HG02973 (cell line): ENCODE measurements around the gene SRGN.
A peak's percentile ranks its signal among the peaks of the same experiment; 100 is the strongest.

Experiments used
- ATAC-seq: cut with Tn5 transposase; IDR thresholded peaks from one replicate; pipeline ENCODE4 v1.9.1; 2021; ENCODE audit warnings: moderate library complexity; ENCODE audit not compliant: unreplicated experiment

SRGN gene

DNA sequence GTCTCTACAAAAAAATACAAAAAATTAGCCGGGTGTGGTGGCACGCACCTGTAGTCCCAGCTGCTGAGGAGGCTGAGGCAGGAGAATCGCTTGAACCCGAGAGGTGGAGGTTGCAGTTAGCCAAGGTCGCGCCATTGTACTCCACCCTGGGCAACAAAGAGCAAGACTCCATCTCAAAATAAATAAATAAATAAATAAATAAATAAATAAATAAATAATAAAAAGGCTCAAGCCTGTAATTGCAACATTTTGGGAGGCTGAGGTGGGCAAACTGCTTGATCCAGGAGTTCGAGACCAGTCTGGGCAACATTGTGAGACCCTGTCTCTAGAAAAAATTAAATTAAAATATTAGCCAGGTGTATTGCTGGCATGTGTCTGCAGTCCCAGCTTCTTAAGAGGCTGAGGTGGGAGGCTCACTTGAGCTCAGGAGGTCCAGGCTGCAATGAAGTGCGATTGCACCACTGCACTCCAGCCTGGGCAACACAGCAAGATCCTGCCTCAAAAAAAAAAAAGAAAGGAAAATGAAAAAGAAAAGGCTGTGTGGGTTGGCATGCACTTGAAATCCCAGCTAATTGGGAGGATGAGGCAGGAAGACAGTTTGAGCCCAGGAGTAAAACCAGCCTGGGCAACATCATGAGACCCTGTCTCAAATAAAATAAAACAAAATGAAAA, 27.6 kb upstream of the SRGN start:
- no peak for ATAC-seq

DNA sequence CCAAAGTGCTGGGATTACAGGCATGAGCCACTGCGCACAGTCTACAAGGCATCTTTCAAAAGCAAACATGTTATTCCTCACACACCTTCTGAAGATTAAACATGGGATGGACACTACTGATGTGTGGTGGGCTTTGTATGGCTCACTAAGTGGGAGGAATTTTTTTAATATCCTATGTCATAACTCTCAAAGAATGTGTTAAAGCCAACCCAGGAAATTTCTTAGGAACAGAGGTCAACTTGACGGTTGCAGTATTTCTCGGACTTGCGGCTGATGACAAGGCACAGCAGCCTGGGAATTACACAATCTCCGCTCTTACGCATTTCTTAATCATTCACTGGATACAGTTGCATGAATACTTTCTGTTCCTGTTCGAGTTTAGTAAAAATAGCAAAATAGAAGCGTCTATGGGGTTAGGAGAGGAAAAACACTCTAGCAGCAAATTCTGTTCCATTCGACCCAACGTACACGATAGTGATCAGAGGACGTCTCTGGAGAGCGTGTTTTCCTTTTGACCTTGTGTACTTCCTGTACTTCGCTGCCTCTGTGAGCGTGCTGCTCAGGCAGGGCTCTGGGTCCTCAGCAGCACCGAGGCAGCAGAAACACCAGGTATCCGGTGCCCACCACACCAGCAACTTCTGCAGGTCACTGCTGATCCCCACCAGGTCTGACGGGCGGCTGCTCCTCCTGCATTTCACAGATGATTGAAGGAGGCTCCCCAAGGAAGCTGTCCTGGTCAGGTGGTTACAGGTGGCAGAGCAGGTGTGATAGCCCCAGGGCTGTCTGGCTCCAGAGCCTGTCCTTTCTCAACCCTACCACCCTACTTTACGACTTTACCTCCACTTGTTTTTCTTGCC, 26.4 kb upstream of the SRGN start:
- ATAC-seq, result peak; percentile 37

DNA sequence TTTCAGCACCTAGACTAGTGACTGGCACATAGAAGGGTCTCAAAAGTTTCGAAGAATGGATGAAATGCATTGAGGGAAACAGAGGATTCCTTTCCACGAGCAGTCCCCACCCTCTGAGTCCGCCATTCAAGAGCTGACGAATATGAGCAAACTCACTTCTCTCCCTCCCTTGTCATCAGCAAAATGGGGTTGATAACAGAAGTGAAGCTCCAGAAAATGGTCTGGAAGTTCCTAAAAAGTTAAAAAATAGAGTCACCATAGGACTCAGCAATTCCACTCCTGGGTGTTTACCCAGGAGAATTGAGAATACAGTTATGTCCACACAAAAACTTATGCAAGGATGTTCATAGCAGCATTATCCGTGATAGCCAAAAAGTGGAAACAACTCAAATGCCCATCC, 25.0 kb upstream of the SRGN start:
- ATAC-seq, result no peak

DNA sequence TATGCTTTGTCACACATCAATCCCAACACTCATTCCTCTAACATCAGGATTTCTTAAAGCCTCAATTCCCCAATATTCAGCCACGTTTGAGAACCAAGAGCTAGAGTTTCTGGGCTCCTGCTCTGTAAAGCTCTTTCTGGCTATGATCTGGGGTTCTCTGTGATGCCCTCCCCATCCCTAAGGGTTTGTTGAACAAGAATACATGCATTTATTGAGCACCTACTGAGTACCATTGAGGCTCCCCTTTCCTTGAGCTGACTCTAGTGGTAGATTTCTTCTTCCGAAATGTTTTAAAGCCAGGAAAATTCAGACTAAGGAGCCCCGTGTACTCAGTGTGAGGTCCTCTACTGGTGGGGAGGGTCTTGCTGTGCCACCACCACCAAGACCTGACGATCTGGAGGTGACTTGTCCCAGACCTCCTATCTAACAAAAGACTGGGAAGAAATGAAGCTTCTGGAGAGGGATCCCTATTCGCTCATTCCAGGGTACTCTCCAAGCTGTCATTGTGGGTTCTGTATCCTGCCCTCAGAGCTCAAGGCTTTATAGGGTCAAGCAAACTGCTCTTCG, 23.1 kb upstream of the SRGN start:
- ATAC-seq, result no peak

DNA sequence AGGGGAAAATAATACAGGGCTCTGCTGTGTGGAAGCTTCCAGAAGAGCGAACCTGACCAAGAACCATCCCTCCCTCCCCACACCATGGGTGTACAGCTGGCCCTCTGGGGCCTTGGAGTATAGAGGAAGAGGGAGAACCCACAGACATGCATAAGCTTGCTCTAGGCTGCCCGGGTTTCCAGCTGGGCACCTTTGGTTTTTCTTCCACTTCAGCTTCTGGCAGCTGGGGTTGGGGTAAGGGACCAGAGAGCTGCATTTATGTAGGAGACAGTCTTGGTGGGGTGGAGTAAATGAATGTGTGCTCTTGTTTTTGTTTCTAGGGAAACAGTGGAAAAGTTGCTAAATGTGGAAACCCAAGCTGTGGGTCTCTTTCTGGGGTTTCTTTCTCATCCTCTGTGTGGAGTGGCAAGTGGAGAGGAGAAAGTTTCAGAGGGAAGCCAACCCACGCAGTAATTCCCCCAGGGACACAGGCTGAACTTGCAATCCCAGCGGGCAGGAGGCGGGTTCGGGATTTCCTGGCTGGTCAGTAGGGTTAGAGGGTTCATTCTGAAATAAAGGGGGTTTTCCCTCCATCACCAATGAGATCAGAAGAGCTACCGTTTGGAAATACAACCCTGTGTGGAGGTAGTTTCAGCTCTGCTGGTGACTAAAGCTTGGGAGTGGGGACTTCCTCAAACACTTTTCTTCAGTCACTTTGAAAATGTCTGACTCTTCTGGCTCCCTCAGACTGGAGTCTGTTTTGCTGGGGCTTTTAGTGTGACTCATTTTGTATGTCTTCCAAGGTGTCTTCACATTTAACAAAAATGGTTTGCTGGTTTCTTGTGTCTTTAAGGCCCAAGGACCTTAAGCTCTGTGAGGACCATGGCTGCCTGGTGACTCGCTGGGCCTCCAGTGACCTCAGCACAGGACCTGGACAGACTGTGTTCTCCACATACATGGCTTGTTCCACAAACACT, 22.2 kb upstream of the SRGN start:
- ATAC-seq, result peak; percentile 49

DNA sequence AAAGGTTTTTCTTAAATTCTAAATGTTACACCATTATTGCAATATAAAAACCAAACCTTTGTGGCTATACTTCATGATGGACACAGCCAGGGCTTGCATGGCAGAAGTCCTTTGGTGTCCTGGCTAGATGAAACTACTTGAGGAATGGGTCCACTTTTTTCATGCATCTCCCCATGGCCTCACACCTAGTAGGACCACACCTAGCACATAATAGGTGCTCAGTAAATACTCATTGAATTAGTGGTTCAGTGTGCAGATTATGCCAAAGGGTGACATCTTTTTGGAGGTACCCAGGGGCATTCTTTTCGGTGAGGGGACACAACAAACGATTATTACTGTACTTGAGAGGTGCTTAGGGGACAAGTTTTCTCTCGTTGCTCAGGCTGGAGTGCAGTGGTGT, 20.7 kb upstream of the SRGN start:
- ATAC-seq, result no peak

DNA sequence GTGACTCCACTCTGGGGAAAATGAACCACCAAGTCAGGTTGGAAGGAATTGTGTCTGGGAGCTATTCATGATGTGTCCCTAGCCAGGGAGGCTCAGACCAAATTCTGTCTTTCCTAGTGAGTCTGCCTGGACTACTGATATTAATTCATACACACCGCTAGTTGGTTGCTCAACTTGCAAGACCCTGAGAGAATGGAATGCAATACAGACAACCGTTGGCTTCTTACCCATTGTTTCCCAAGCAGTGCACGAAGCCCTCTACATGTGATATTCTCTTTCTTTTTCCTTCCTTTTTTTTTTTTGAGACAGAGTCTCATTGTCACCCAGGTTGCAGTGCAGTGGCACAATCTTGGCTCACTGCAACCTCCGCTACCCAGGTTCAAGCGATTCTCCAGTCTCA, 19.4 kb upstream of the SRGN start:
- ATAC-seq, result no peak

DNA sequence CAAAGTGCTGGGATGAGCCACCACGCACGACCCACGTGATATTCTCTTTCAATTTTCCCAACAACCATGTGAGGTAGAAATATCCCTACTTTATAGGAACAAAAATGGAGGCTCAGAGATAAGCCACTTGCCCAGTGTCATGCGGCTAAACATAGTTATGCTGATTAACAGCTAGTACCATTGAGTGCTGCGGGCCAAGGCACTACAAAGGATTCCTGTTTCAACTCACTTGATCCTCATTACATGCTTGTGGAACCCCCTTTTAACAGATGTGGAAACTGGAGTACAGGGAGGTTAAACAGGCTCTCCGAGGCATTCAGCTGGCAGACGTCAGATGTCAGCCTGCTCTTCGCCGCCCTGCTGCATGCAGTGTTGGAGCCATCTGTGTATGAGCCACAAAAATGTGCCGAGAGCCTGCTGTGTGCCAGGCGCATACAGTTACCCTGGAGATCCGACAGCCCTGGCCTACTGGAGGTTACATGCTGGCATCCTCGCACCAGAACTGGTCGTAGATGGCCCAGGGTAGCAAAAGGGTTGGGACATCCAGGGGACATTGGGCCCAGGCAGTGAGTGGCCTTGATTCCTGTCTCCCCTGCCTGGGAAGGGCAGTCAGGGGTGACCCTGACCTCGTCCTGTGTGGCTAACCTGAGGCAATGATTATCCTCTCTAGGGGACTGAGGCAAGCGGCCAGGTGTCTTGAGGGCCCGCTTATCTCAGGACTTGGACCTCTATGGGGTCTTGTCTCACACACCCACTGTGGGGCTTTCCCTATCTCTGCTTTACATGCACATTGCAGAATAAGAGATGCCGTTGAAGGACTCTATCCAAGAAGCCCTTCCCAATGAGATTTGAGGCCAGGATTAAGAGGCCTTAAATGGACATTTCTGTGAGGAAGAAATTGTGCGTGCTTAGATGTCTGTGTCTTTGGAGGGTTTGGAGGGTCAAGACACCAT, 18.5 kb upstream of the SRGN start:
- ATAC-seq, result no peak

DNA sequence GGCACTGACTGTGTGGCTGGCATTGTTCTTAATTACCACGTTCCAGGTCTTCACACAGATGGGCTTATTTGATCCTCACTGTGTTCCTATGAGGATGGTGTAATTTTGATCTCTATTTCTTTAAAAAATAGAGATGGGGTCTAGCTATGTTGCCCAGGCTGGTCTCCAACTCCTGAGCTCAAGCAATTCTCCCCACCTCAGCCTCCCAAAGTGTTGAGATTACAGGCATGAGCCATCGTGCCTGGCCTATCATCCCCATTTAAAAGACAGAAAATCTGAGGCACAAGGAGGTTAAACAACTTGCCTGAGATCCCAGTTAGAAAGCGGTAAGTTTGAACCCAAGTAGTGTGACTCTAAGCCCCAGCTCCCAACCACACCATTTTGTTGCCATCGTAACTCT, 17.0 kb upstream of the SRGN start:
- no peak for ATAC-seq

DNA sequence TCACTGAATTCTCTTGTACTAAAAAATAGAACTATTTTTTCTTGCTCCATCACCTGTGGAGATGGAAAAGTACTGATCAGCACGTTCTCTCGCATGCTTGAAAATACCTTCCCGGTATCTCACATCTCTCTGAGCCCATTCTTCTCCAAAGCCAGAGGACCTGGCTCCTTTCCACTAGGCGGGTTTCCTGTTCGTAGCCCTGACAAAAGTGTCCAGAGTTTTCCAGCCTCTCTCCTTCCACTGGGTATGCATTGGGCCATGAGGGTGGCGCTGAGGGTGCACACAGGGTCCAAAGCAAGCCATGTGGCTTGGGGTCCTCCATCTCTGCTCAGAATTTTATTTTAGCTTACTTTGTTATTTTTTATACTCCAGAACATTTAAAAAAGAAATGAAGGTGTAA, 16.3 kb upstream of the SRGN start:
- ATAC-seq, result no peak

DNA sequence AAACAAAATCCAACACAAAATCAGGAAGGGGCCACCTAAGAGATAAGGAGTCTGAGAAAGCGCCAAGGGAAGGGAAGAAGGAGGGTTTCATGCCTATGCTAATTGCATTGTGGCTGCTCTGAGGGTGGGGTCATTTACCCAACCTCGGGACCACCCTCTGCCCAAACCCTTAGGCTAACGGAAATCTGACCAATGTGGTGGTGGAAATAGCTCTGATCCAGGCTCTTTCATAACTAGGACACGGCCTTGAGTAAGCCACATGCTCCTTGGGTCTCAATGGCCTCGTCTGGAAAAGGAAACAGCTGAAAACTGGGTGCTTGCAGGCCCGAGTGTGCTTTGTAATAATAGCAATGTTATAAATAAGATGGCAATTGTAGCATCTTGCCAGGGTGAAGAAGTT, 14.9 kb upstream of the SRGN start:
- no peak for ATAC-seq

DNA sequence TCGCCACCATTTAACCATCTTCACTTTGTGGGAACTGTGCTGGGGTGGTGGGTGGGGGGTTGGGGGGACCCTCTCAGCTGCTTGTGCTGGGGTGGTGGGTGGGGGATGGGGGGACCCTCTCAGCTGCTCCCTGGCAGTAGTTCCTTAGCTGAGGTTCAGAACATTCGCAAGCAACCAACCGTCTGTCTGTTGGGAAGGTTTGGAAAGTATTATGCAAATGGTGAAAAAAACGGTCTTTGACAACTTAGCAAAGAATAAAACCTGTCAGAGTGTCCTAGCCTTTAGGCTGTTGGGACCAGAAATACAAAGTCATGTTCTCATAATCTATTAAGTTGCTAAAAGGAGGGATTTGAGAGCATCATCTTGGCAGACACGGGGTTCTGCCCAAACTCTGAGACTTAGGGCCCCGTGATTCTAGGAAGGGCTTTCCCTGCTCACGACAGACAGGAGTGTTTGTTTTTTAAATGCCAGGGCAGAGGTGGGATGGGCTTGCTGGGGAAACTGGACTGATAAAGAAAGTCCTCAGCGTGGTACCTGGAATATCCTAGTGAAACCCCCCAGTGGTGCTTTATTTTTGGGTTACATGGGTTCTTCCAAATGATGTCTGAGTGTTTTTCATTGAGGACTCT, 14.1 kb upstream of the SRGN start:
- ATAC-seq, result no peak

DNA sequence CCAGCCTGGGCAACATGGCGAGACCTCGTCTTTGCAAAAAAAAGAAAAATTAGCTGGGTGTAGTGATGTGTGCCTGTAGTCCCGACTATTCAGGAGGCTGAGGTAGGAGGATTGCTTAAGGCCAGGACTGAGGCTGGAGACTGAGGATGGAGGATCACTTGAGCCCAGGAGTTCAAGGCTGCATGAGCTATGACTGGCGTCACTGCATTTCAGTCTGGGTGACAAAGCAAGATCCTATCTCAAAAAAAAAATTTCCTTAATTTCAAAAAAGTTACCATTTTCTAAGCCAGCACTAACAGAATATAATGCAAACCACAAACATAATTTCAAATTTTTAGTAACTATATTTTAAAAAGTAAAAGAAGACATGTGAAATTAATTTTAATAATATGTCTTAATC, 13.4 kb upstream of the SRGN start:
- no peak for ATAC-seq

DNA sequence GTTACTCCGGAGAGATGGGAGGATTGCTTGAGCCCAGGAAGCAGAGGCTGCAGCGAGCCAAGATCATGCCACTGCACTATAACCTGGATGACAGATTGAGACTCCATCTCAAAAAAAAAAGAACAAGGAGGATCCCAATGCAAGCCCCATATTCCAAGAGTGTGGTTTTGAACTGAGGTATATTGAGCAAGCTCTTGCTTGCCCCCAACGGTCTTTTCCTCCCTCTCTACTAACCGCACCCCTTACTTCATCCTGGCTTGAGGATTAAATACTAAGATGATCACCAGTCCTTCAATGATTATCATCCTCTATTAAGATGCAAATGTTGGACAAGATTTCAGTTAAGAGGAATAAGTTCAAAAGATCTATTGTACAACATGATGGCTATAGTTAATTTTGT, 12.5 kb upstream of the SRGN start:
- no peak for ATAC-seq

DNA sequence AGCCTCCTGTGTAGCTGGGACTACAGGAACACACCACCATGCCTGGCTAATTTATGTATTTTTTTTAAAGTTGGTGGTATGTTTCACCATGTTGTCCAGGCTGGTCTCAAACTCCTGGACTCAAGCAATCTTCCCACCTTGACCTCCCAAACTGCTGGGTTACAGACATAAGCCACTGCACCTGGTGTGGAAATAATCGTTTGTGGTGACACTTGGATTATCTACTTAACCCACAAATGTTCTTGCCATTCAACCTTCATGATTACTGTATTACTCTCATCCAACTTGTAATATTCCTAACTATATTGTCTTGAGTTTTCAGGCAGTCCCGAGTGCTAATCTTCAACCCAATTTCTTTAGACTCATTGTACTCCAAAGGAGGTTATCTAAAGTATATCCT, 9.6 kb upstream of the SRGN start:
- ATAC-seq, result no peak

DNA sequence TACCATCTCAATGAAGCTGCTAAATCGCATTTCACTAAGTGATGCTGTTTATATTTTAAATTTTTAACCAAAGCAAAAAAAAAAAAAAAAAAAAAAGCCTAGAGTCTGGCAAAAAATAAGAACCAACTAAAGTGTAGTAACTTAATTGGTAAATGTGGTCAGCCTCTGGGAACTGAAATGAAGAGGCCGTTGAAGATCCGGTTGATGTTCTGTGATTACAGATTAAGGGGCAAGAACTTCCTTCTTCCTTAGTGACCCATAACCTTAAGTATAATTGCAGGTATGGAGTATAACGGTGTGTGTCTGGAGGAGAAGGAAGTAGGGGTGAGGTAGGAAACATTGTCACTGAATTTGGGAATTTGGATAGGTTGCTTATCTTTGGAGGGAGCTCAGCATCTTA, 7.7 kb upstream of the SRGN start:
- no peak for ATAC-seq

DNA sequence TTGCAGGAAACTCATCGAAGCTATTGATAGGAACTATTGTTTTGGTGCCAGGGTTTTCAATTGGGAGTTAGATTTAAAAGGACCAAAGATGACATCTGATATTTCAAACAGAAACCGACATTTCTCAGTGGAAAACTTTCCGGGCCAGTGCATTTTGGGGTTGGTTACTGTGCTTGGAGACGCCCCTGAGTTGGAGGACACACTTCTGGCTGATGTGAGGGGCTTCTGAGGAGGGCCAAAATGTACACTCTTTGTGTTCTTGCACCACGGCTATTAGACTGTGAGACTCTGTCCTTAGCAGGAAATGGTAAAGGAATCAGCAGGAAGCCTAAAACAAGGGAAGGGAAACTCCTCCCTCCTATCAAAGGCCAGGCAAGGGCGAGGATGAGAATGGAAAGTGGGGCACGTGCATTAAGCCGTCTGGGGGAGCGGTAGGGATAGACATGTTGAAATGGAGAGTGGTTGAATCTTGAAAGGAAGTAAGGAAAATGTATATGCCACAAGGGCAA, 1.8 kb upstream of the SRGN start:
- no peak for ATAC-seq

DNA sequence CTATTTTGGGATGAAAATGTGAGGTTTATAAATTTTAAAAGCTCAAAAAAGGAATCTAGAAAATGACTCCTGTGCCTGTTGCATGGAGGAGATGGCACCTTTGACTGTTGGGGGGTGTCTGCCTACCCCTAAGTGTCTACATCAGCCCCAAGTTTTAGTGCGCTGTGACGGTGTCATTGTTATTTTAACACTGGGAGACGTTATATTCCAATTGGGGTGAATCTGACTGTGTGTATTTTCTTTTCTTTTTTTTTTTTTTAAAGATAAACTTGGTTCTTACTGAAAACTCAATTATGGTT, 517 bp downstream of the SRGN start:
- no peak for ATAC-seq

DNA sequence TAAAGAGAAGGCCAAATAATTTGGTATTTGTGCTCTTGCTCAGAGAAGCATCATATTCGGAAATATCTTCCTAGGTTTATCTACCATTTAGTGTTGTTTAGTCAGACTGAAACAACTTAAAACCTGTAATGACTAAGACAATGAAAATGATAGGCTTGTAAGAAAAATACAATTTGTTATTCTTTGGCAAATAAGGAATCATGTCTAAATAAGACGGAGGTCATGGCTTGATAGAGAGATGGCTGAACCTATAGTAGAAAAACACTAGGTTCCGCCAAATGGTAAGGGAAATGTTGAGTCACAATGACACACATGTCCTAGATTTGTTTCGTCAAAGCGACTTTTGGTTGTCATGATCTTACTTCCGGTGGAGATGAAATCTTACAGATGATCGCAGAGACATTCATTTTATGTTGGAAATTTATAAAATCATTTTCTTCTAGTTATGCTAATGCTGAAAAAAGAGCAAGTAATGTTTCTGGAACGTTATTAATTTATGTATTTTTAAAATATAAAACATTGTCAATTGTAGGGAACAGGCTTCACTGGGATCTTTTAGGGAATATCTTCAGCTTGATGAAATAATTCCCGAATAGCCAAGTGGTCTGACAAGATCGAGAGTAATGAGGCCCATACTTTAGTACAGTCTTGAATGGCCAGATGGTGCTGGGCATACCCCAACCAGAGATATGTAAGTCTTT, 1.0 kb downstream of the SRGN start:
- no peak for ATAC-seq
